GM18907 (cell line): ENCODE measurements around the gene CDKN2AIP.

ENCODE experiments used
- ATAC-seq: cut with Tn5 transposase; IDR thresholded peaks from one replicate; pipeline ENCODE4 v1.9.1; 2021; ENCODE audit warnings: mild to moderate bottlenecking, moderate library complexity; ENCODE audit not compliant: unreplicated experiment

The CDKN2AIP gene

DNA sequence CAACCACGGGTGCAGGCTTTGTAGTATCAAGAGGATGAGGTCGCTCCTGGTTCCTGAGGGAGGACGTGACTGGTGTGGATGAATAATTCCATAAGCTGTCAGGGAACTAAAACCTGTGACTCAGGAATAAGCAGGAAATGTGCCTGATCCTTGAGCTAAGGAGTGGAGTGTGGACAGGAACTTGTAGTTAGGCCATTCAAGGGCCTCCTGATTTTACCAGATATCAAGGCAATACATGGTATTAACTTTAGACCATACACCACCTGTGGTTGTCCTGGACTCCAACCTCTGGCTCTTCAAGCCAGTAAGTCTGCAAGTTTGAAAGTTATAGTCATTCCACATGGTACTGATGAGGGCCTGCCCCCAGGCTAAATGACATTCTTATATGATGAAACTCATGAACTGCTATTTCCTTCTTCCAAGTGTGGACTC, 48.4 kb downstream of the CDKN2AIP start:
- no peak for ATAC-seq

DNA sequence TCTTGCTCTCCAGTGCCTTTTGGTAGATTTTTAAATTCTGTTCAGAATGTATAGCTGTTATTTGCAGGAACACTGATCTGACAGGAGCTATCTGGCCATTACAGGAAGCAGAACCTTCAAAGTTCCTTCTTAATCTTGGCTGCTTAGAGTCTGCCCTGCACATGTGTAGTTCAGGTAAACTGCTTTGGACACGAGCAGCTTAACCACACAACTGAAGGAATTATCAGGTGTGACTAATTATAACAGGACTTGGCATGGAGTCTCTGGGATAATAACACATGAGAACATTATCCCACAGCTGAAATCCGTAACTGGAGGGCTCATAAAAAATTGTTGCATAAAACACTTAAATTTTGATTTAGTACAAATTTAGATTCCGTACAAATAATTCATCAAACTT, 48.8 kb downstream of the CDKN2AIP start:
- no peak for ATAC-seq

DNA sequence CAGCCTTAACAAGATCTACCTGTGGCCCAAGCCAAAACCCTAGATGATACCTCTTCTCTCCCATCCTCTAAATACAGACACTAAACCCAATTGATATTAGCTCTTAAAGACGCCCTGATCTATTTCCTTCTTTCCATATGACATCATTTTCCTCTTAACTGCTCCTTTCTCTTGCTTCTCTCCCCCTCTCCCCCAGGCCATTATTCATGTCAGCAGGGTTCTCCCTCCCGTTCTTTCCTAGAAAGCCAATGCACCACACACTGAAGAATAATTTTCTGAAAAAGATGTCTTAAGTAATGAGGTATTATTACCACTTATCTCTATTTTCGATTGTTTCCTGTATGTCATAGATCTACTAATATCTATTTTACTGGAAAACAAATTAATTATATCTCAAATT, 50.7 kb downstream of the CDKN2AIP start:
- ATAC-seq: no peak
